H9 (cell line): ENCODE results near the gene GOLGA6L7. TPM values are rescaled to one million over a fixed set of nuclear protein-coding genes. Genes with fewer than 3 reads are reported as not detected.
A peak's percentile ranks its signal among the peaks of the same experiment; 100 is the strongest.

Experiments
- DNase-seq: peaks from one replicate; pipeline ENCODE4 v3.0.0-alpha.2; 2017
- H2AFZ ChIP-seq: one replicate; pipeline ENCODE4 v1.6.1; 2013; ENCODE audit warnings: mild to moderate bottlenecking, low read length, control low read depth, moderate library complexity
- H2AK5ac ChIP-seq: 2 replicates; pipeline ENCODE4 v1.6.1; 2013; ENCODE audit warnings: low read length, control low read depth, mixed read lengths; ENCODE audit not compliant: insufficient read length
- H2BK120ac ChIP-seq: one replicate; pipeline ENCODE4 v1.6.1; 2013; ENCODE audit warnings: low read depth, mild to moderate bottlenecking, low read length, control low read depth, inconsistent platforms; ENCODE audit not compliant: poor library complexity, severe bottlenecking
- H2BK12ac ChIP-seq: 2 replicates; pipeline ENCODE4 v1.6.1; 2013; ENCODE audit warnings: low read length, control low read depth, mixed read lengths, low read depth; ENCODE audit not compliant: insufficient read length
- H2BK15ac ChIP-seq: 2 replicates; pipeline ENCODE4 v1.6.1; 2013; ENCODE audit warnings: low read depth, low read length, control low read depth
- H2BK20ac ChIP-seq: one replicate; pipeline ENCODE4 v1.6.1; 2013; ENCODE audit warnings: low read depth, mild to moderate bottlenecking, low read length, control low read depth, inconsistent platforms; ENCODE audit not compliant: poor library complexity, severe bottlenecking
- H2BK5ac ChIP-seq: 2 replicates; pipeline ENCODE4 v1.6.1; 2013; ENCODE audit warnings: low read length, control low read depth, mixed read lengths; ENCODE audit not compliant: insufficient read length
- H3K14ac ChIP-seq: 2 replicates; pipeline ENCODE4 v1.6.1; 2013; ENCODE audit warnings: low read length, control low read depth; ENCODE audit not compliant: insufficient read depth
- H3K18ac ChIP-seq: 2 replicates; pipeline ENCODE4 v1.6.1; 2013; ENCODE audit warnings: low read depth, mild to moderate bottlenecking, mixed read lengths, low read length, control low read depth; ENCODE audit not compliant: insufficient read length
- H3K23ac ChIP-seq: 2 replicates; pipeline ENCODE4 v1.6.1; 2013; ENCODE audit warnings: low read length, control low read depth, mixed read lengths, low read depth; ENCODE audit not compliant: insufficient read length
- H3K23me2 ChIP-seq: 2 replicates; pipeline ENCODE4 v1.6.1; 2013; ENCODE audit warnings: low read depth, mild to moderate bottlenecking, mixed read lengths, low read length, control low read depth; ENCODE audit not compliant: insufficient read length, poor library complexity, severe bottlenecking
- H3K27ac ChIP-seq: 2 replicates; pipeline ENCODE4 v1.5.1; 2013; ENCODE audit warnings: low read length, control low read depth, mixed read lengths, low read depth; ENCODE audit not compliant: insufficient read length
- H3K27me3 ChIP-seq: 2 replicates; pipeline ENCODE4 v1.6.1; 2013; ENCODE audit warnings: low read length, control low read depth, inconsistent platforms; ENCODE audit not compliant: insufficient read depth
- H3K4ac ChIP-seq: 2 replicates; pipeline ENCODE4 v1.6.1; 2013; ENCODE audit warnings: low read depth, mild to moderate bottlenecking, control low read depth, inconsistent platforms, low read length, moderate library complexity
- H3K4me1 ChIP-seq: 2 replicates; pipeline ENCODE4 v1.6.1; 2013; ENCODE audit warnings: low read length, control low read depth, inconsistent platforms; ENCODE audit not compliant: insufficient read depth
- H3K4me2 ChIP-seq: 2 replicates; pipeline ENCODE4 v1.6.1; 2013; ENCODE audit warnings: low read length, control low read depth, mixed read lengths; ENCODE audit not compliant: insufficient read length, insufficient read depth
- H3K56ac ChIP-seq: 2 replicates; pipeline ENCODE4 v1.6.1; 2013; ENCODE audit warnings: low read depth, mild to moderate bottlenecking, mixed read lengths, low read length, control low read depth; ENCODE audit not compliant: insufficient read length
- H3K79me1 ChIP-seq: 2 replicates; pipeline ENCODE4 v1.6.1; 2013; ENCODE audit warnings: low read depth, mild to moderate bottlenecking, moderate library complexity, low read length, control low read depth, inconsistent platforms; ENCODE audit not compliant: insufficient read depth, poor library complexity, severe bottlenecking
- H3K79me2 ChIP-seq: 2 replicates; pipeline ENCODE4 v1.6.1; 2013; ENCODE audit warnings: low read length, control low read depth, inconsistent platforms; ENCODE audit not compliant: insufficient read depth
- H3K9ac ChIP-seq: 2 replicates; pipeline ENCODE4 v1.6.1; 2013; ENCODE audit warnings: low read length, control low read depth, mixed read lengths; ENCODE audit not compliant: insufficient read length; ENCODE audit errors: extremely low read depth
- H3K9me3 ChIP-seq: one replicate; pipeline ENCODE4 v1.6.1; 2013; ENCODE audit warnings: low read depth, low read length, inconsistent platforms; ENCODE audit not compliant: control insufficient read depth
- H3T11ph ChIP-seq: one replicate; pipeline ENCODE4 v1.6.1; 2013; ENCODE audit warnings: mild to moderate bottlenecking, low read length, control low read depth, inconsistent platforms
- H4K20me1 ChIP-seq: one replicate; pipeline ENCODE4 v1.6.1; 2013; ENCODE audit not compliant: control insufficient read depth, insufficient read length, insufficient read depth
- H4K5ac ChIP-seq: 2 replicates; pipeline ENCODE4 v1.6.1; 2013; ENCODE audit warnings: low read depth, mild to moderate bottlenecking, mixed read lengths, low read length, control low read depth; ENCODE audit not compliant: insufficient read length
- H4K8ac ChIP-seq: replicated peaks from 2 replicates; pipeline ENCODE4 v1.6.1; 2013; ENCODE audit warnings: low read length, control low read depth, mixed read lengths, low read depth; ENCODE audit not compliant: insufficient read length
- H4K91ac ChIP-seq: 2 replicates; pipeline ENCODE4 v1.6.1; 2013; ENCODE audit warnings: low read depth, mild to moderate bottlenecking, moderate library complexity, mixed read lengths, low read length, control low read depth; ENCODE audit not compliant: insufficient read length
- H3K27ac Mint-ChIP-seq, 3 experiments: 2 replicates in 2 of 3; 3 replicates in 1 of 3; pipeline ENCODE4 v1.8.0; 2020 to 2021; ENCODE audit warnings: mixed read lengths in 3 of 3, mild to moderate bottlenecking in 1 of 3, moderate library complexity in 1 of 3
- H3K27me3 Mint-ChIP-seq: 2 replicates; pipeline ENCODE4 v1.8.0; 2021; ENCODE audit warnings: low read depth, mild to moderate bottlenecking, moderate library complexity, mixed read lengths
- H3K36me3 Mint-ChIP-seq, 3 experiments: 2 replicates in 2 of 3; 3 replicates in 1 of 3; pipeline ENCODE4 v1.8.0; 2020 to 2021; ENCODE audit warnings: low read depth in 3 of 3, mixed read lengths in 3 of 3; ENCODE audit not compliant: insufficient read depth in 1 of 3
- H3K4me1 Mint-ChIP-seq, 2 experiments: 2 replicates each; pipeline ENCODE4 v1.8.0; 2020; ENCODE audit warnings: mixed read lengths in 2 of 2
- H3K4me3 Mint-ChIP-seq, 2 experiments: 2 replicates in 1 of 2; 3 replicates in 1 of 2; pipeline ENCODE4 v1.8.0; 2020 to 2021; ENCODE audit warnings: mild to moderate bottlenecking in 2 of 2, mixed read lengths in 2 of 2, moderate library complexity in 1 of 2
- H3K9me3 Mint-ChIP-seq, 2 experiments: 2 replicates in 1 of 2; 3 replicates in 1 of 2; pipeline ENCODE4 v1.8.0; 2020; ENCODE audit warnings: mild to moderate bottlenecking in 2 of 2, mixed read lengths in 2 of 2, moderate library complexity in 1 of 2
- WGBS: extraction: QIAGEN DNeasy Blood & Tissue Kit; methylation state at CpG from one replicate; pipeline ENCODE4 v1.1.7; 2013; ENCODE audit warnings: missing lambda C conversion rate, low lambda C conversion rate, mixed read lengths; ENCODE audit not compliant: insufficient read length; ENCODE audit errors: extremely low coverage; 5-methylcytosine and 5-hydroxymethylcytosine counted together
- total RNA-seq: library from RNA; stranded (reverse); gene quantifications from 2 replicates; pipeline ENCODE4 v1.2.1, GENCODE V29; 2021
- TF ChIP-seq, protein P1 (sequence below): fragments of 200-600 bp; sonication (generic); conservative IDR thresholded peaks from 3 replicates; pipeline ENCODE4 v1.8.0; 2021; ENCODE audit warnings: antibody characterized with exemption, mild to moderate bottlenecking

Gene GOLGA6L7
- total RNA-seq, 1 experiment from 2014 or later: not detected

DNA sequence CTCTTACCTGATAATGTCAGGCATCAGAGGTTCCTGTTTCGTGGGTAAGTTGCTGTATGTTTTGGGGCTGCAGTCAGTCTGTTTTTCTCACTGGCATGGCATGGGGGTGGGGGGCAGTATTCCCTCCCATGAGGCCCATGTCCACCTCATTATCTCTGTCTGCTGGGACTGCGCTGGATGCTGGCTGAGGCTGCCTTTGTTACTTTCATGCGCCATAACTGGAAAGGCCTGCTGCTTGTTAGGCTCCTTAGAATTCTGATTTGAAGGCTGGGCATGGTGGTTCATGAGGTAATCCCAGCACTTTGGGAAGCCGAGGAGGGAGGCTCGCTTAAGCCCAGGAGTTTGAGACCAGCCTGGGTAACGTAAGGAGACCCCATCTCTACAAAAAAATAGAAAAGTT is 47.1 kb upstream of the GOLGA6L7 start:
- H4K20me1 ChIP-seq: peaks cover 2% of the 10 kb centered on the region
- no peak overlapping the region for H3K23ac ChIP-seq
- no peak overlapping the region for H3K27ac Mint-ChIP-seq

More for the DNA sequence above, 47.1 kb upstream of the GOLGA6L7 start:
- Histone ChIP-seq H3K9ac (no peak overlapping the region), H2BK15ac (no peak overlapping the region), H3K9me3 (peaks cover 3% of the 10 kb centered on the region), H4K8ac (no peak overlapping the region), H3K79me2 (no peaks in the 10 kb centered on the region; the same call in 1 of the 2 replicates), H2BK20ac (no peak overlapping the region), H3T11ph (no peak overlapping the region), H3K79me1 (no peaks in the 10 kb centered on the region), H3K18ac (peak overlapping the region; percentile 34), H2AFZ (no peak overlapping the region), H3K56ac (no peak overlapping the region), H3K14ac (no peak overlapping the region), H3K4me1 (no peaks in the 10 kb centered on the region), H2BK12ac (no peak overlapping the region), H2BK5ac (no peak overlapping the region), H2AK5ac (no peak overlapping the region), H3K27ac (no peak overlapping the region), H4K91ac (no peak overlapping the region), H3K4me2 (no peak overlapping the region), H3K27me3 (no peaks in the 10 kb centered on the region), H4K5ac (no peak overlapping the region), H2BK120ac (no peak overlapping the region), H3K23me2 (no peaks in the 10 kb centered on the region), H3K4ac (no peak overlapping the region)
- WGBS: no CpG with 5 or more reads among the region's 6 CpGs
- Mint-ChIP-seq H3K4me1 (peaks cover 3 to 4% of the 10 kb centered on the region in 2 experiments; a peak in 3 of 4 replicates), H3K9me3 (peaks cover 13 to 17% of the 10 kb centered on the region in 2 experiments), H3K4me3 (no peak overlapping the region), H3K27me3 (no peaks in the 10 kb centered on the region; the same call in 1 of the 2 replicates), H3K36me3 (peaks cover 10 to 21% (median 20%) of the 10 kb centered on the region in 3 experiments)
- DNase-seq: no peak
- TF ChIP-seq, protein P1, sequence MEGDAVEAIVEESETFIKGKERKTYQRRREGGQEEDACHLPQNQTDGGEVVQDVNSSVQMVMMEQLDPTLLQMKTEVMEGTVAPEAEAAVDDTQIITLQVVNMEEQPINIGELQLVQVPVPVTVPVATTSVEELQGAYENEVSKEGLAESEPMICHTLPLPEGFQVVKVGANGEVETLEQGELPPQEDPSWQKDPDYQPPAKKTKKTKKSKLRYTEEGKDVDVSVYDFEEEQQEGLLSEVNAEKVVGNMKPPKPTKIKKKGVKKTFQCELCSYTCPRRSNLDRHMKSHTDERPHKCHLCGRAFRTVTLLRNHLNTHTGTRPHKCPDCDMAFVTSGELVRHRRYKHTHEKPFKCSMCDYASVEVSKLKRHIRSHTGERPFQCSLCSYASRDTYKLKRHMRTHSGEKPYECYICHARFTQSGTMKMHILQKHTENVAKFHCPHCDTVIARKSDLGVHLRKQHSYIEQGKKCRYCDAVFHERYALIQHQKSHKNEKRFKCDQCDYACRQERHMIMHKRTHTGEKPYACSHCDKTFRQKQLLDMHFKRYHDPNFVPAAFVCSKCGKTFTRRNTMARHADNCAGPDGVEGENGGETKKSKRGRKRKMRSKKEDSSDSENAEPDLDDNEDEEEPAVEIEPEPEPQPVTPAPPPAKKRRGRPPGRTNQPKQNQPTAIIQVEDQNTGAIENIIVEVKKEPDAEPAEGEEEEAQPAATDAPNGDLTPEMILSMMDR: no peak
